Measurements from ENCODE around the gene TSHZ2.
"Not testable (repeated sequence)": the region's sequence is repeated elsewhere in the genome, so short reads cannot be mapped to it uniquely, and the experiment has no call there.

TSHZ2 gene

GRCh38 chr20:53083411-53083810, 111.3 kb downstream of the TSHZ2 start:
- no peak for DNase-seq (ENCODE audit: low read depth)

GRCh38 chr20:53084408-53084997, 112.3 kb downstream of the TSHZ2 start:
- no peak for DNase-seq (ENCODE audit: low read depth)

- no peak for DNase-seq (ENCODE audit: low read depth)
Measured at GRCh38 chr20:53085720-53086119, 113.6 kb downstream of the TSHZ2 start.

GRCh38 chr20:53087037-53087777, 115.0 kb downstream of the TSHZ2 start:
- DNase-seq (ENCODE audit: low read depth), result peak; percentile 83

GRCh38 chr20:53088786-53089185, 116.6 kb downstream of the TSHZ2 start:
- no peak for DNase-seq (ENCODE audit: low read depth)

- DNase-seq (ENCODE audit: low read depth), result not testable (repeated sequence)
Measured at GRCh38 chr20:53089851-53090250, 117.7 kb downstream of the TSHZ2 start.

- DNase-seq (ENCODE audit: low read depth), result no peak
Measured at GRCh38 chr20:53091789-53092188, 119.6 kb downstream of the TSHZ2 start.

GRCh38 chr20:53092772-53093300, 120.7 kb downstream of the TSHZ2 start:
- no peak for DNase-seq (ENCODE audit: low read depth)

- no peak for DNase-seq (ENCODE audit: low read depth)
Measured at GRCh38 chr20:53097371-53097770, 125.2 kb downstream of the TSHZ2 start.

- DNase-seq (ENCODE audit: low read depth), result no peak
Measured at GRCh38 chr20:53097791-53098190, 125.6 kb downstream of the TSHZ2 start.

GRCh38 chr20:53098621-53099020, 126.5 kb downstream of the TSHZ2 start:
- no peak for DNase-seq (ENCODE audit: low read depth)

GRCh38 chr20:53099856-53100255, 127.7 kb downstream of the TSHZ2 start:
- no peak for DNase-seq (ENCODE audit: low read depth)

GRCh38 chr20:53100476-53100911, 128.3 kb downstream of the TSHZ2 start:
- no peak for DNase-seq (ENCODE audit: low read depth)

GRCh38 chr20:53101992-53102760, 130.0 kb downstream of the TSHZ2 start:
- no peak for DNase-seq (ENCODE audit: low read depth)

- DNase-seq (ENCODE audit: low read depth), result no peak
Measured at GRCh38 chr20:53103124-53103523, 131.0 kb downstream of the TSHZ2 start.

- no peak for DNase-seq (ENCODE audit: low read depth)
Measured at GRCh38 chr20:53104884-53105283, 132.7 kb downstream of the TSHZ2 start.

- DNase-seq (ENCODE audit: low read depth), result no peak
Measured at GRCh38 chr20:53116733-53117132, 144.6 kb downstream of the TSHZ2 start.

- DNase-seq (ENCODE audit: low read depth), result no peak
Measured at GRCh38 chr20:53122853-53123252, 150.7 kb downstream of the TSHZ2 start.

GRCh38 chr20:53124075-53124551, 152.0 kb downstream of the TSHZ2 start:
- DNase-seq (ENCODE audit: low read depth), result peak; percentile 31

GRCh38 chr20:53124803-53125202, 152.6 kb downstream of the TSHZ2 start:
- no peak for DNase-seq (ENCODE audit: low read depth)

- DNase-seq (ENCODE audit: low read depth), result no peak
Measured at GRCh38 chr20:53126185-53126584, 154.0 kb downstream of the TSHZ2 start.

- DNase-seq (ENCODE audit: low read depth), result no peak
Measured at GRCh38 chr20:53127027-53127426, 154.9 kb downstream of the TSHZ2 start.

- no peak for DNase-seq (ENCODE audit: low read depth)
Measured at GRCh38 chr20:53128004-53128403, 155.8 kb downstream of the TSHZ2 start.
